Transverse colon (tissue), 4 donors: ENCODE measurements around the gene BRPF3. TPM values are rescaled to one million over a fixed set of nuclear protein-coding genes. Genes with fewer than 3 reads are reported as not detected.

ENCODE experiments used
- DNase-seq: peaks from one replicate; pipeline ENCODE4 v3.0.0-alpha.2; 2019
- H3K27ac ChIP-seq, 4 donors: fragments of 200-600 bp; sonication (generic); 2 replicates each; pipeline ENCODE4 v1.5.1; 2016 to 2018; ENCODE audit warnings: inconsistent platforms in 4 of 4
- H3K27me3 ChIP-seq: fragments of 200-600 bp; sonication (generic); 2 replicates; pipeline ENCODE4 v1.5.1; 2017; ENCODE audit warnings: inconsistent platforms
- H3K36me3 ChIP-seq, 4 donors: fragments of 200-600 bp; sonication (generic); 2 replicates each; pipeline ENCODE4 v1.5.1; 2017 to 2019; ENCODE audit warnings: inconsistent platforms in 4 of 4
- H3K4me1 ChIP-seq, 4 donors: fragments of 200-600 bp; sonication (generic); 2 replicates each; pipeline ENCODE4 v1.5.1; 2017 to 2020; ENCODE audit warnings: inconsistent platforms in 4 of 4
- H3K4me3 ChIP-seq, 4 donors: fragments of 200-600 bp; sonication (generic); 1 replicate in 1 of 4; 2 replicates in 3 of 4; pipeline versions ENCODE4 v1.5.1 to v1.6.1; 2017 to 2019; ENCODE audit warnings: inconsistent platforms in 4 of 4
- H3K9me3 ChIP-seq, 2 donors: fragments of 200-600 bp; sonication (generic); 2 replicates each; pipeline ENCODE4 v1.5.1; 2017 to 2019; ENCODE audit warnings: inconsistent platforms in 2 of 2
- CTCF ChIP-seq, 5 experiments: fragments of 200-600 bp in 3 of 5; fragments of 450-650 bp in 2 of 5; sonication (generic) in 3 of 5; IDR thresholded peaks; 1 replicate in 2 of 5; 2 replicates in 3 of 5; pipeline ENCODE4 v1.5.1; 2016 to 2017; ENCODE audit warnings: antibody characterized with exemption in 5 of 5, inconsistent platforms in 3 of 5, mild to moderate bottlenecking in 2 of 5, moderate library complexity in 1 of 5
- EP300 ChIP-seq: sonication (generic); formaldehyde crosslinking; IDR thresholded peaks from one replicate; pipeline ENCODE4 v1.6.1; 2017; ENCODE audit warnings: antibody characterized with exemption, low read depth
- POLR2A ChIP-seq: fragments of 450-650 bp; IDR thresholded peaks from one replicate; pipeline ENCODE4 v1.6.1; 2016; ENCODE audit warnings: antibody characterized with exemption, mild to moderate bottlenecking, moderate library complexity
- POLR2AphosphoS5 ChIP-seq, 3 donors: sonication (generic); formaldehyde crosslinking; IDR thresholded peaks; one replicate each; pipeline ENCODE4 v1.6.1; 2016; ENCODE audit warnings: antibody characterized with exemption in 3 of 3
- WGBS, 2 donors: methylation state at CpG; one replicate each; pipeline ENCODE4 v1.1.5; 2018; ENCODE audit warnings: low coverage in 1 of 2; 5-methylcytosine and 5-hydroxymethylcytosine counted together
- in situ Hi-C, 4 donors: fragments of 200-750 bp; cut with MboI; loops; one replicate each; pipeline versions ENCODE4 v1.15.0 to v1.15.1; 2017; ENCODE audit warnings: low sequenced_read_pairs in 3 of 4, low pct_ligation_motif_present in 1 of 4, low pct_unique_long_range_greater_than_20kb in 1 of 4
- intact Hi-C: fragments of 100-400 bp; cut with DNase I; formaldehyde crosslinking; loops from one replicate; pipeline ENCODE4 v1.15.1; 2023; ENCODE audit warnings: low total_unique reads
- total RNA-seq, 4 donors: library from RNA; depleted of rRNA; stranded (reverse); fragments of >200 nt; gene quantifications; one replicate each; pipeline ENCODE4 v1.1.0, GENCODE V29; 2016

Gene BRPF3
- total RNA-seq, 4 donors from 2014 or later = 74.8 to 209 (median 90.6) TPM

- peaks cover 0 to 9% of the 10 kb centered on the region in 2 donors for H3K9me3 ChIP-seq
- intact Hi-C loops = no loop called here
- H3K4me1 ChIP-seq = peaks cover 0 to 6% (median 0%) of the 10 kb centered on the region in 4 donors
- no peak for DNase-seq
- 81 to 86% methylated on average over 5 to 29 of the region's 32 CpGs for WGBS, 2 donors
- no peaks in the 10 kb centered on the region for H3K36me3 ChIP-seq
- TF ChIP-seq POLR2AphosphoS5 (IDR thresholded peaks at IDR 0.05) = no peak
- TF ChIP-seq CTCF (IDR thresholded peaks at IDR 0.05) = no peak
- TF ChIP-seq POLR2A = no peak
- TF ChIP-seq EP300 = no peak
- peaks cover 14% of the 10 kb centered on the region for H3K27me3 ChIP-seq
- H3K27ac ChIP-seq = no peak within 1 kb of the TSS
- H3K4me3 ChIP-seq = no peak within 1 kb of the TSS
- in situ Hi-C loops = no loop called here
Measured at GRCh38 chr6:36269834-36270705, 73.5 kb downstream of the BRPF3 start, which contains the start of gene PNPLA1. Gene PNPLA1, plus strand, starts transcription at chr6:36270060. Its CDS starts 400 bp downstream, at chr6:36270460.

GRCh38 chr6:36272234-36272633 is 75.7 kb downstream of the BRPF3 start:
- Histone ChIP-seq H3K4me1 (peaks cover 0 to 6% (median 0%) of the 10 kb centered on the region in 4 donors), H3K4me3 (no peak overlapping the region), H3K27me3 (peaks cover 14% of the 10 kb centered on the region), H3K27ac (no peak overlapping the region), H3K36me3 (no peaks in the 10 kb centered on the region), H3K9me3 (no peaks in the 10 kb centered on the region)
- in situ Hi-C loops (no loop called here), intact Hi-C loops (no loop called here)
- WGBS, 2 donors = 70 to 87% methylated on average over 2 to 8 of the region's 8 CpGs
- no peak for TF ChIP-seq EP300
- no peak for TF ChIP-seq CTCF (IDR thresholded peaks at IDR 0.05)
- no peak for TF ChIP-seq POLR2AphosphoS5 (IDR thresholded peaks at IDR 0.05)
- TF ChIP-seq POLR2A = no peak
- DNase-seq = no peak

- Histone ChIP-seq H3K4me1 (peaks cover 0 to 6% (median 0%) of the 10 kb centered on the region in 4 donors), H3K27me3 (peaks cover 14% of the 10 kb centered on the region), H3K4me3 (no peak overlapping the region), H3K9me3 (no peaks in the 10 kb centered on the region), H3K36me3 (no peaks in the 10 kb centered on the region), H3K27ac (no peak overlapping the region)
- WGBS, 2 donors = 92 to 100% methylated on average over 2 to 5 of the region's 5 CpGs
- intact Hi-C loops = no loop called here
- no peak for TF ChIP-seq CTCF (IDR thresholded peaks at IDR 0.05)
- no peak for TF ChIP-seq POLR2AphosphoS5 (IDR thresholded peaks at IDR 0.05)
- TF ChIP-seq EP300 = no peak
- TF ChIP-seq POLR2A = no peak
- DNase-seq = no peak
- in situ Hi-C loops = no loop called here
Measured at GRCh38 chr6:36273067-36273466, 76.5 kb downstream of the BRPF3 start.

- H3K4me3 ChIP-seq = no peak overlapping the region
- H3K9me3 ChIP-seq = no peaks in the 10 kb centered on the region
- TF ChIP-seq POLR2AphosphoS5 (IDR thresholded peaks at IDR 0.05) = no peak
- TF ChIP-seq CTCF (IDR thresholded peaks at IDR 0.05) = no peak
- no peak for TF ChIP-seq EP300
- no peak for TF ChIP-seq POLR2A
- no peak overlapping the region for H3K27ac ChIP-seq
- 61 to 71% methylated on average over 12 to 15 of the region's 15 CpGs for whole genome bisulfite sequencing, 2 donors
- peaks cover 14% of the 10 kb centered on the region for H3K27me3 ChIP-seq
- H3K36me3 ChIP-seq = no peaks in the 10 kb centered on the region
- intact Hi-C loops (no loop called here), in situ Hi-C loops (no loop called here)
- DNase-seq = no peak
- no peaks in the 10 kb centered on the region for H3K4me1 ChIP-seq
Measured at GRCh38 chr6:36273802-36274514, 77.4 kb downstream of the BRPF3 start.
